HCT116 (cell line): ENCODE data around the gene RAG1. TPM values are rescaled to one million over a fixed set of nuclear protein-coding genes. Genes with fewer than 3 reads are reported as not detected.

Experiments used
- ATAC-seq: fragments of 200-7000 bp; cut with Tn5 transposase; 2 replicates; pipeline ENCODE4 v1.9.1; 2020; ENCODE audit warnings: mild to moderate bottlenecking, moderate library complexity
- BruUV-seq: library from RNA; stranded (reverse); fragments of 400-500 nt; replicated peaks from 2 replicates; lab custom pipeline; 2021; lab: Mats Ljungman, UMichigan
- CTCF ChIA-PET: fragments of 300-600 bp; sonication (Branson Sonifier 250); formaldehyde crosslinking; loops from one replicate; lab custom pipeline; 2021; ENCODE audit warnings: antibody characterized with exemption; lab: Charles Lee
- POLR2A ChIA-PET: fragments of 300-600, 350-600 bp; sonication (Branson Sonifier 250); formaldehyde crosslinking; loops from one replicate; lab custom pipeline; 2021; ENCODE audit warnings: antibody characterized with exemption; lab: Charles Lee
- RAD21 ChIA-PET, 2 experiments: fragments of 300-600 bp; sonication (Branson Sonifier 250); formaldehyde crosslinking; loops; one replicate each; lab custom pipeline; 2023; ENCODE audit warnings: low total read pairs in 2 of 2; ENCODE audit not compliant: uncharacterized antibody in 2 of 2, unreplicated experiment in 2 of 2, low non-redundant PET in 1 of 2; lab: Charles Lee
- DNase-seq: peaks from one replicate; pipeline ENCODE4 v3.0.0-alpha.2; 2010; ENCODE audit warnings: low read depth, low spot score
- H2AFZ ChIP-seq: fragments of 200-600 bp; shearing (Covaris generic), sonication (generic); 2 replicates; pipeline ENCODE4 v1.6.1; 2017; ENCODE audit warnings: low read depth, mixed run types, mixed read lengths, antibody characterized with exemption, low read length; ENCODE audit not compliant: poor library complexity, severe bottlenecking
- H3K27ac ChIP-seq: 2 replicates; pipeline ENCODE4 v1.5.1; 2012; ENCODE audit warnings: low read depth, low read length
- H3K27me3 ChIP-seq: fragments of 200-600 bp; sonication (generic); 2 replicates; pipeline ENCODE4 v1.6.1; 2016; ENCODE audit warnings: mixed run types, low read length, mixed read lengths; ENCODE audit not compliant: insufficient read depth
- H3K36me3 ChIP-seq, 2 experiments: fragments of 200-500 bp in 1 of 2; fragments of 200-600 bp in 1 of 2; sonication (Bioruptor generic) in 1 of 2; sonication (generic) in 1 of 2; 2 replicates each; pipeline versions ENCODE4 v1.5.1 to v1.6.1; 2014 to 2016; ENCODE audit warnings: low read length in 2 of 2, inconsistent platforms in 1 of 2, mixed read lengths in 1 of 2, mixed run types in 1 of 2; ENCODE audit not compliant: insufficient read depth in 2 of 2, control insufficient read depth in 1 of 2
- H3K4me1 ChIP-seq, 2 experiments: fragments of 200-600 bp in 1 of 2; sonication (generic) in 1 of 2; 2 replicates each; pipeline versions ENCODE4 v1.5.1 to v1.6.1; 2012 to 2017; ENCODE audit warnings: low read length in 2 of 2, inconsistent platforms in 1 of 2, mild to moderate bottlenecking in 1 of 2, mixed read lengths in 1 of 2, mixed run types in 1 of 2, moderate library complexity in 1 of 2; ENCODE audit not compliant: insufficient read depth in 2 of 2, control insufficient read depth in 1 of 2
- H3K4me2 ChIP-seq: fragments of 200-600 bp; sonication (generic); 2 replicates; pipeline ENCODE4 v1.6.1; 2017; ENCODE audit warnings: mixed run types, low read length, mixed read lengths
- H3K4me3 ChIP-seq, 2 experiments: fragments of 200-600 bp in 1 of 2; sonication (generic) in 1 of 2; replicated peaks in 1 of 2; 2 replicates each; pipeline ENCODE4 v1.5.1; 2011 to 2016; ENCODE audit warnings: low read length in 2 of 2, control low read depth in 1 of 2, low read depth in 1 of 2, mild to moderate bottlenecking in 1 of 2, mixed read lengths in 1 of 2, mixed run types in 1 of 2
- H3K79me2 ChIP-seq: fragments of 200-600 bp; sonication (generic); 2 replicates; pipeline ENCODE4 v1.6.1; 2017; ENCODE audit warnings: mild to moderate bottlenecking, mixed run types, low read length, moderate library complexity, mixed read lengths; ENCODE audit not compliant: insufficient read depth
- H3K9ac ChIP-seq: fragments of 200-600 bp; sonication (generic); 2 replicates; pipeline ENCODE4 v1.6.1; 2016; ENCODE audit warnings: low read length, mixed read lengths
- H3K9me2 ChIP-seq: fragments of 200-600 bp; sonication (generic), shearing (Covaris generic); 2 replicates; pipeline ENCODE4 v1.6.1; 2017; ENCODE audit warnings: mixed run types, mild to moderate bottlenecking, moderate library complexity; ENCODE audit not compliant: insufficient read depth
- H3K9me3 ChIP-seq, 2 experiments: fragments of 200-500 bp in 1 of 2; fragments of 200-600 bp in 1 of 2; sonication (Bioruptor generic) in 1 of 2; sonication (generic) in 1 of 2; 2 replicates each; pipeline ENCODE4 v1.6.1; 2014 to 2017; ENCODE audit warnings: low read length in 2 of 2, mixed read lengths in 2 of 2, inconsistent platforms in 1 of 2, low read depth in 1 of 2, mild to moderate bottlenecking in 1 of 2, mixed run types in 1 of 2, moderate library complexity in 1 of 2; ENCODE audit not compliant: control insufficient read depth in 1 of 2, insufficient read depth in 1 of 2
- H4K20me1 ChIP-seq: fragments of 200-600 bp; sonication (generic), shearing (Covaris generic); 2 replicates; pipeline ENCODE4 v1.6.1; 2017; ENCODE audit warnings: mixed run types, mild to moderate bottlenecking, moderate library complexity; ENCODE audit not compliant: insufficient read depth
- CBX3 ChIP-seq: IDR thresholded peaks from 2 replicates; pipeline ENCODE4 v1.6.1; 2012; ENCODE audit warnings: low read depth
- CTCF ChIP-seq, 3 experiments: fragments of 200-600 bp in 1 of 3; sonication (generic) in 1 of 3; IDR thresholded peaks in 2 of 3; conservative IDR thresholded peaks in 1 of 3; 2 replicates each; pipeline ENCODE4 v1.5.1; 2012 to 2017; ENCODE audit warnings: low read depth in 2 of 3, low read length in 2 of 3, antibody characterized with exemption in 1 of 3, borderline replicate concordance in 1 of 3, control low read depth in 1 of 3, mild to moderate bottlenecking in 1 of 3, mixed read lengths in 1 of 3, mixed run types in 1 of 3, moderate library complexity in 1 of 3; ENCODE audit not compliant: insufficient read depth in 1 of 3
- ELF1 ChIP-seq: IDR thresholded peaks from 2 replicates; pipeline ENCODE4 v1.6.1; 2012; ENCODE audit warnings: low read depth, borderline replicate concordance
- EZH2phosphoT487 ChIP-seq: fragments of 200-600 bp; IDR thresholded peaks from 2 replicates; pipeline ENCODE4 v1.6.1; 2018; ENCODE audit warnings: antibody characterized with exemption, borderline replicate concordance
- FOSL1 ChIP-seq: IDR thresholded peaks from 2 replicates; pipeline ENCODE4 v1.6.1; 2012; ENCODE audit warnings: low read depth
- JUND ChIP-seq: IDR thresholded peaks from 2 replicates; pipeline ENCODE4 v1.6.1; 2012
- MAX ChIP-seq: IDR thresholded peaks from 2 replicates; pipeline ENCODE4 v1.6.1; 2012
- TCF7L2 ChIP-seq: IDR thresholded peaks from 2 replicates; pipeline ENCODE4 v1.7.0; 2011; ENCODE audit warnings: borderline replicate concordance, inconsistent platforms; ENCODE audit not compliant: insufficient read depth, insufficient read length; ENCODE audit errors: extremely low read depth
- YY1 ChIP-seq: IDR thresholded peaks from 2 replicates; pipeline ENCODE4 v1.6.1; 2011; ENCODE audit warnings: low read length, low read depth, moderate library complexity, mild to moderate bottlenecking; ENCODE audit not compliant: insufficient replicate concordance; ENCODE audit errors: extremely low read depth
- ZBTB33 ChIP-seq: IDR thresholded peaks from 2 replicates; pipeline ENCODE4 v1.6.1; 2011; ENCODE audit warnings: mild to moderate bottlenecking, low read length, moderate library complexity; ENCODE audit not compliant: insufficient replicate concordance; ENCODE audit errors: extremely low read depth
- ZFX ChIP-seq: fragments of 450-650 bp; IDR thresholded peaks from 2 replicates; pipeline ENCODE4 v1.6.1; 2017
- intact Hi-C: fragments of 100-400 bp; cut with micrococcal nuclease; formaldehyde crosslinking; loops from 2 replicates; pipeline ENCODE4 v1.10.0; 2022
- total RNA-seq: library from RNA; stranded (reverse); gene quantifications from one replicate; pipeline ENCODE4 v1.2.1, GENCODE V29; 2021; ENCODE audit not compliant: unreplicated experiment

RAG1 gene
- total RNA-seq, 1 experiment from 2014 or later, result 0.54 TPM

GRCh38 chr11:36596880-36597279 is 29.1 kb downstream of the RAG1 start:
- Histone ChIP-seq H3K36me3 (no peaks in the 10 kb centered on the region), H3K4me2 (no peak overlapping the region), H3K4me1 (peaks cover 4 to 6% of the 10 kb centered on the region in 2 experiments; a peak in 1 of 4 replicates), H3K79me2 (no peaks in the 10 kb centered on the region), H3K27ac (no peak overlapping the region), H2AFZ (no peak overlapping the region), H3K4me3 (no peak overlapping the region), H3K9me2 (no peaks in the 10 kb centered on the region), H4K20me1 (no peaks in the 10 kb centered on the region), H3K9me3 (no peaks in the 10 kb centered on the region), H3K27me3 (no peaks in the 10 kb centered on the region), H3K9ac (no peak overlapping the region)
- TF ChIP-seq YY1, result no peak
- no peak for TF ChIP-seq CBX3
- no peak for TF ChIP-seq TCF7L2
- TF ChIP-seq CTCF (IDR thresholded peaks at IDR 0.05 in 2 of 3, conservative IDR thresholded peaks at IDR 0.05 in 1 of 3; ENCODE audit: borderline replicate concordance in 1 of 3, insufficient read depth in 1 of 3, low read depth in 2 of 3, low read length in 2 of 3), result no peak
- TF ChIP-seq EZH2phosphoT487, result no peak
- TF ChIP-seq FOSL1, result no peak
- no peak for TF ChIP-seq MAX
- TF ChIP-seq ELF1, result no peak
- no peak for TF ChIP-seq JUND
- TF ChIP-seq ZBTB33, result no peak
- no peak for TF ChIP-seq ZFX
- no peak for DNase-seq
- CTCF ChIA-PET, result no interaction called here
- BruUV-seq, result no TSS peak
- POLR2A ChIA-PET, result no interaction called here
- intact Hi-C loops, result no loop called here
- RAD21 ChIA-PET, result no interaction called here
- ATAC-seq, result no peak
